ENCODE results near the gene RDX.
"Not testable (repeated sequence)": the region's sequence is repeated elsewhere in the genome, so short reads cannot be mapped to it uniquely, and the experiment has no call there.

RDX gene

GRCh38 chr11:110297076-110297725 is 787 bp upstream of the RDX start:
- peak overlapping the region; percentile 71 to 73 for H3K4me3 ChIP-seq
- DNase-seq: no peak
- H3K36me3 ChIP-seq: no peaks in the 10 kb centered on the region
- H3K4me1 ChIP-seq: peaks cover 0 to 34% (median 14%) of the 10 kb centered on the region in 4 donors
- TF ChIP-seq, protein P1, sequence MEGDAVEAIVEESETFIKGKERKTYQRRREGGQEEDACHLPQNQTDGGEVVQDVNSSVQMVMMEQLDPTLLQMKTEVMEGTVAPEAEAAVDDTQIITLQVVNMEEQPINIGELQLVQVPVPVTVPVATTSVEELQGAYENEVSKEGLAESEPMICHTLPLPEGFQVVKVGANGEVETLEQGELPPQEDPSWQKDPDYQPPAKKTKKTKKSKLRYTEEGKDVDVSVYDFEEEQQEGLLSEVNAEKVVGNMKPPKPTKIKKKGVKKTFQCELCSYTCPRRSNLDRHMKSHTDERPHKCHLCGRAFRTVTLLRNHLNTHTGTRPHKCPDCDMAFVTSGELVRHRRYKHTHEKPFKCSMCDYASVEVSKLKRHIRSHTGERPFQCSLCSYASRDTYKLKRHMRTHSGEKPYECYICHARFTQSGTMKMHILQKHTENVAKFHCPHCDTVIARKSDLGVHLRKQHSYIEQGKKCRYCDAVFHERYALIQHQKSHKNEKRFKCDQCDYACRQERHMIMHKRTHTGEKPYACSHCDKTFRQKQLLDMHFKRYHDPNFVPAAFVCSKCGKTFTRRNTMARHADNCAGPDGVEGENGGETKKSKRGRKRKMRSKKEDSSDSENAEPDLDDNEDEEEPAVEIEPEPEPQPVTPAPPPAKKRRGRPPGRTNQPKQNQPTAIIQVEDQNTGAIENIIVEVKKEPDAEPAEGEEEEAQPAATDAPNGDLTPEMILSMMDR (IDR thresholded peaks at IDR 0.05): no peak
- no peaks in the 10 kb centered on the region for H3K27me3 ChIP-seq
- no peaks in the 10 kb centered on the region for H3K9me3 ChIP-seq
- intact Hi-C loops (cut with DNase I; ENCODE audit: low total_unique reads): no loop called here
- peak overlapping the region; percentile 85 to 94 for H3K27ac ChIP-seq

DNA sequence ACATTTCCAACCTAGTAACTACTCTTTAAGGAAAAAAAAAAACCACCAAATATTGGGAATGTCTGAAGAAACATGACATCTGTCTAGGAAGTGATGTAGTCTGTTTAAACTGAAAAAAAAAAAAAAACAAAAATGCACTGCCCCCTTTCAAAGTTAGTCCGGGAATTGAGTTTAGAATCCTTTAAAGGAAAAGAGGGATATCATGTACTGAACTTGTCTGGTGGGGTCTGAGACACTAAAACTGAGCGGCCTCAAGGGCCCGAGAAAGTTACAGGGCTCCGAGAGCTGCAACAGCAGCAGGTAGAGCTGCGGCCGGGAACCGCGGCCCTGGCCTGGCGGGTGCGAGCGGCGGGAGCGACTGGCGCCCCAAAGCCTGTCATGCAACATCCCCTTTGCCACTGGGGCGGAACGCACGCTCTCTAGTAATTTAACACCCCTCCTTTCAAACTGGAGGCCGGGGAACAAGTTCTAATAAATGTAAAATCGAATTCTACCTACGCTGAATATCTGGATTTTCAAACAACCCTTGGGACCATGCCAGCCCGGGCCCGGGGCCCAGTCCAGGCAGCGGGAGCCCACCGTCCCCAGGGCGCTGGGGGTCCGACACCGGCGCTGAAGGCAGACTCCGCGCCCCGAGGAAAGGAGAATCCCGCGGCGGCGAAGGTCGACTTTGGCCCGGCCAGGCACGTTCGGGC is 736 bp downstream of the RDX start:
- H3K4me3 ChIP-seq: peak overlapping the region; percentile 71 to 73
- peak overlapping the region; percentile 85 to 94 for H3K27ac ChIP-seq
- peak; percentile 50 to 74 for DNase-seq
- no peaks in the 10 kb centered on the region for H3K27me3 ChIP-seq
- TF ChIP-seq, protein P1 (IDR thresholded peaks at IDR 0.05): peak in 1 of 2 experiments; percentile 6
- no peaks in the 10 kb centered on the region for H3K9me3 ChIP-seq
- intact Hi-C loops (cut with DNase I; ENCODE audit: low total_unique reads): no loop called here
- H3K36me3 ChIP-seq: no peaks in the 10 kb centered on the region
- peaks cover 0 to 40% (median 20%) of the 10 kb centered on the region in 4 donors for H3K4me1 ChIP-seq

DNA sequence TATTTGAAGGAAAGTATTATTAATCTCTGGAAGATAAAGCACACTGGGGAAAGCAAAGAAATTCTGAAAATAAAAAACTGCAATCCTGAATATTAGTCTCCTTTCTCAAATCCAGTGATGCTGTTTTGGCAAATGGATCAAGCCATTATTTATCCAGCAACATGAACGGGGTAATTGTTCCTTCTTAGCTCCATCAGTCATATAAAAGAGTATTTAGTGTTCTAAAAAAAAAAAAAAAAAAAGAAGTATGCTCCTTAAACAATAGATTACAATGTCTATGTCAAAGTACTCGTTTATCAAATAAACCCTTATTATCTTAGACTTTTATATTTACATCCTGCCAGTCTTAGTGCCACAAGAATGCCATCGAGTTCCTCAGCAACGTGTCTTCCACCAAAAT is 1.3 kb downstream of the RDX start:
- H3K36me3 ChIP-seq: no peaks in the 10 kb centered on the region
- H3K9me3 ChIP-seq: no peaks in the 10 kb centered on the region
- no peak for DNase-seq
- intact Hi-C loops (cut with DNase I; ENCODE audit: low total_unique reads): no loop called here
- peaks cover 0 to 45% (median 20%) of the 10 kb centered on the region in 4 donors for H3K4me1 ChIP-seq
- H3K27ac ChIP-seq: peak overlapping the region; percentile 85 to 94
- peak overlapping the region; percentile 71 to 73 for H3K4me3 ChIP-seq
- TF ChIP-seq, protein P1 (IDR thresholded peaks at IDR 0.05): no peak
- no peaks in the 10 kb centered on the region for H3K27me3 ChIP-seq

- TF ChIP-seq, protein P1 (IDR thresholded peaks at IDR 0.05): no peak
- H3K4me1 ChIP-seq: peaks cover 0 to 51% (median 20%) of the 10 kb centered on the region in 4 donors
- H3K27me3 ChIP-seq: no peaks in the 10 kb centered on the region
- H3K4me3 ChIP-seq: peak overlapping the region; percentile 71 to 73
- intact Hi-C loops (cut with DNase I; ENCODE audit: low total_unique reads): no loop called here
- H3K9me3 ChIP-seq: no peaks in the 10 kb centered on the region
- no peak for DNase-seq
- no peaks in the 10 kb centered on the region for H3K36me3 ChIP-seq
- H3K27ac ChIP-seq: peak overlapping the region; percentile 85 to 94
Observed at GRCh38 chr11:110294509-110294908, 1.9 kb downstream of the RDX start.

DNA sequence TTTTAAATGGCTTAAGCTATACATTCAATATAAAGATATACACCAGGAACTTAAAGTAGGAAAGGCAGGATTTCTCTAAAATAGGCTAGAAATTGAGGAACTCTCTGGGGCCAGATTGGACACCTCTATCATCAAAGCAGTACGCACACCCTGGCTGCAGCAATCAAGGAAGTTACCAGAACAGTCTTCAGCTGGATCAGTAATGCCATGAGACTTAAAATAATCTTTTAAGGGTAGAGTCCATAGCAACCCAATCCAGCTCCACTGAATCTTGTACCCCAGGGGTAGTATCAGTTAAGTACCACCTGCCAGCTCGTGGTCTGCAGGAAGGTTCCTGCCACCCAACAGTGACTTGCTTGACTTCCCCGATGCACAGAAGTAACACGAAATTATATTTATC is 3.0 kb downstream of the RDX start:
- no peak overlapping the region for H3K4me3 ChIP-seq
- H3K27me3 ChIP-seq: no peaks in the 10 kb centered on the region
- no peaks in the 10 kb centered on the region for H3K9me3 ChIP-seq
- no peak overlapping the region for H3K27ac ChIP-seq
- DNase-seq: no peak
- H3K4me1 ChIP-seq: peaks cover 0 to 54% (median 20%) of the 10 kb centered on the region in 4 donors
- TF ChIP-seq, protein P1 (IDR thresholded peaks at IDR 0.05): no peak
- intact Hi-C loops (cut with DNase I; ENCODE audit: low total_unique reads): no loop called here
- H3K36me3 ChIP-seq: no peaks in the 10 kb centered on the region

DNA sequence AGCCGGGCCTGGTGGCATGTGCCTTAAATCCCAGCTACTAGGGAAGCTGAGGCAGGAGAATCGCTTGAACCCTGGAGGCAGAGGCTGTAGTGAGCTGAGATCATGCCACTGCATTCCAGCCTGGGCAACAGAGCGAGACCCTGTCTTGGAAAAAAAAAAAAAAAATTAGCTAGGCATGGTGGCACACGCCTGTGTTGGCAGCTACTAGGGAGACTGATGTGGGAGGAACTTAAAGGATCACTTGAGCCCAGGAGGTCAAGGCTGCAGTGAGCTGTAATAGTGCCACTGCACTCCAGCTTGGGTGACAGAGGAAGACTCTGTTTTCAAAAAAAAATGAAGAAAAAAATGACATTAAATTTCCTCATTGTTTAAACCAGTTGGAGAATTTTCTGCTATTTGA is 4.3 kb downstream of the RDX start:
- DNase-seq; H3K36me3 ChIP-seq; H3K9me3 ChIP-seq; intact Hi-C loops (cut with DNase I; ENCODE audit: low total_unique reads); H3K4me3 ChIP-seq; H3K27me3 ChIP-seq; H3K27ac ChIP-seq: not testable (repeated sequence)
- peaks cover 0 to 59% (median 22%) of the 10 kb centered on the region in 4 donors for H3K4me1 ChIP-seq

All from tibial artery (tissue), 4 donors.